K562 (cell line): ENCODE data around the gene MLH1. TPM values are rescaled to one million over a fixed set of nuclear protein-coding genes. Genes with fewer than 3 reads are reported as not detected.

Source experiments
- EGR1 ChIP-seq: fragments of 450-650 bp; conservative IDR thresholded peaks from 2 replicates; pipeline ENCODE4 v1.6.1; 2017; ENCODE audit warnings: mild to moderate bottlenecking
- EP300 ChIP-seq: IDR thresholded peaks from 2 replicates; pipeline ENCODE4 v1.6.1; 2012; ENCODE audit warnings: low read length, improper control_type of control experiment
- ERF ChIP-seq: fragments of 450-650 bp; formaldehyde crosslinking; IDR thresholded peaks from 2 replicates; pipeline ENCODE4 v1.4.0; 2020; ENCODE audit warnings: mild to moderate bottlenecking, mixed read lengths
- FOSL1 ChIP-seq: fragments of 200-800 bp; sonication (Bioruptor generic); conservative IDR thresholded peaks from 2 replicates; pipeline ENCODE4 v1.6.1; 2016; ENCODE audit warnings: missing genetic modification characterization, missing compliant biosample characterization
- HNRNPH1 ChIP-seq: fragments of 200-400 bp; formaldehyde crosslinking; optimal IDR thresholded peaks from 2 replicates; pipeline ENCODE3; 2017; ENCODE audit warnings: low read depth, mild to moderate bottlenecking, low read length, moderate library complexity
- JUND ChIP-seq, 2 experiments: IDR thresholded peaks; 2 replicates in 1 of 2; 3 replicates in 1 of 2; pipeline ENCODE4 v1.6.1; 2011; ENCODE audit warnings: borderline replicate concordance in 2 of 2, low read depth in 2 of 2, low read length in 2 of 2, improper control_type of control experiment in 1 of 2, missing biosample characterization in 1 of 2, missing genetic modification characterization in 1 of 2, missing genetic modification reagents in 1 of 2
- MBD2 ChIP-seq: sonication (generic); IDR thresholded peaks from 2 replicates; pipeline ENCODE4 v1.6.1; 2016; ENCODE audit warnings: low read depth, borderline replicate concordance
- MTA1 ChIP-seq: fragments of 450-650 bp; IDR thresholded peaks from 2 replicates; pipeline ENCODE4 v1.6.1; 2017; ENCODE audit warnings: borderline replicate concordance
- NFIC ChIP-seq: fragments of 450-650 bp; IDR thresholded peaks from 2 replicates; pipeline ENCODE4 v1.6.1; 2017; ENCODE audit warnings: mild to moderate bottlenecking, inconsistent platforms
- NR2C2 ChIP-seq, 2 experiments: fragments of 200-800 bp in 1 of 2; sonication (Bioruptor generic) in 1 of 2; sonication (generic) in 1 of 2; formaldehyde crosslinking in 1 of 2; IDR thresholded peaks; 2 replicates each; pipeline versions ENCODE4 v1.6.1 to v1.8.0; 2016 to 2022; ENCODE audit warnings: mild to moderate bottlenecking in 1 of 2, missing compliant biosample characterization in 1 of 2, missing genetic modification characterization in 1 of 2, missing genetic modification reagents in 1 of 2
- NR2F6 ChIP-seq: fragments of 450-650 bp; formaldehyde crosslinking; IDR thresholded peaks from 2 replicates; pipeline ENCODE4 v1.4.0; 2020; ENCODE audit warnings: mild to moderate bottlenecking
- SIX5 ChIP-seq, 2 experiments: IDR thresholded peaks; 2 replicates each; pipeline ENCODE4 v1.6.1; 2011; ENCODE audit warnings: low read length in 2 of 2, borderline replicate concordance in 1 of 2, low read depth in 1 of 2, mild to moderate bottlenecking in 1 of 2, moderate library complexity in 1 of 2; ENCODE audit not compliant: insufficient read depth in 1 of 2
- SMARCA4 ChIP-seq: fragments of 450-650 bp; IDR thresholded peaks from 2 replicates; pipeline ENCODE4 v1.6.1; 2016
- SMARCE1 ChIP-seq: fragments of 450-650 bp; IDR thresholded peaks from 2 replicates; pipeline ENCODE4 v1.7.1; 2016; ENCODE audit warnings: mild to moderate bottlenecking
- STAT5A ChIP-seq: IDR thresholded peaks from 2 replicates; pipeline ENCODE4 v1.6.1; 2012; ENCODE audit warnings: low read length, inconsistent platforms, borderline replicate concordance
- TBL1XR1 ChIP-seq, 2 experiments: IDR thresholded peaks; 2 replicates each; pipeline ENCODE4 v1.6.1; 2012; ENCODE audit warnings: improper control_type of control experiment in 2 of 2, low read length in 2 of 2, mild to moderate bottlenecking in 1 of 2
- TFE3 ChIP-seq: fragments of 450-650 bp; formaldehyde crosslinking; IDR thresholded peaks from 2 replicates; pipeline ENCODE4 v1.4.0; 2020; ENCODE audit warnings: mild to moderate bottlenecking, mixed read lengths
- ZC3H4 ChIP-seq: sonication (generic); formaldehyde crosslinking; IDR thresholded peaks from 2 replicates; pipeline ENCODE4 v1.9.0; 2021; ENCODE audit warnings: missing genetic modification reagents, borderline replicate concordance
- ZNF444 ChIP-seq: fragments of 250-450 bp; sonication (Bioruptor Pico); IDR thresholded peaks from 2 replicates; pipeline ENCODE4 v1.4.0; 2020; ENCODE audit warnings: mild to moderate bottlenecking, moderate library complexity
- ZNF639 ChIP-seq, 2 experiments: fragments of 200-800 bp in 1 of 2; sonication (Bioruptor generic) in 1 of 2; sonication (generic) in 1 of 2; formaldehyde crosslinking in 1 of 2; IDR thresholded peaks in 1 of 2; conservative IDR thresholded peaks in 1 of 2; 2 replicates each; pipeline versions ENCODE4 v1.5.0 to v1.6.1; 2016 to 2020; ENCODE audit warnings: missing compliant biosample characterization in 1 of 2, missing genetic modification characterization in 1 of 2, missing genetic modification reagents in 1 of 2
- polyA plus RNA-seq, 8 experiments: library from polyadenylated mRNA; depleted of rRNA in 4 of 8; stranded (reverse) in 5 of 8; unstranded in 3 of 8; fragments of >200 nt; fragmentation: Nextera tagmentation in 2 of 8; fragmentation: Illumina TruSeq in 1 of 8; extraction: Ambion mirVana in 2 of 8; extraction: Trizol in 1 of 8; gene quantifications; 2 replicates each; pipeline versions ENCODE4 v1.2.1 to v1.2.3, GENCODE V29; 2011 to 2014; ENCODE audit warnings: inconsistent platforms in 1 of 8, missing spikeins in 1 of 8
- total RNA-seq, 7 experiments: library from RNA; depleted of rRNA in 6 of 7; stranded (reverse); fragments of >200 nt in 6 of 7; fragmentation: Illumina TruSeq in 2 of 7; extraction: Trizol in 2 of 7; gene quantifications; 2 replicates each; pipeline versions ENCODE4 v1.2.1 to v1.2.3, GENCODE V29; 2011 to 2021; ENCODE audit warnings: low replicate concordance in 1 of 7

Gene MLH1
- total and polyA plus RNA-seq, 9 of the 15 experiments (the other 6 are each of a cell fraction or from before 2014, with no cell fraction given), result 76.4 to 155 (median 117) TPM

- TF ChIP-seq SIX5 (IDR thresholded peaks at IDR 0.05; ENCODE audit: borderline replicate concordance in 1 of 2, insufficient read depth in 1 of 2, low read depth in 1 of 2, low read length in 2 of 2) (no peak), SMARCA4 (peak; percentile 84), SMARCE1 (peak; percentile 78), NFIC (peak; percentile 70), ERF (CRISPR knock-in tag) (no peak), EGR1 (peak; percentile 73), MBD2 (peak; percentile 64; the same call in 1 of the 2 replicates), STAT5A (peak; percentile 66), NR2F6 (CRISPR knock-in tag) (0 out of 2 replicates have a peak, but pooled peaks have one; percentile 48), TFE3 (CRISPR knock-in tag) (no peak), ZNF639 (CRISPR knock-in tag; conservative IDR thresholded peaks at IDR 0.05 in 1 of 2, IDR thresholded peaks at IDR 0.05 in 1 of 2) (0 out of 4 replicates have a peak, but pooled peaks of 1 of the 2 experiments have one; percentile 19), TBL1XR1 (IDR thresholded peaks at IDR 0.05; ENCODE audit: low read length in 2 of 2) (0 out of 4 replicates have a peak, but pooled peaks of 1 of the 2 experiments have one; percentile 20), EP300 (peak; percentile 65; the same call in 1 of the 2 replicates), ZC3H4 (CRISPR knock-in tag) (no peak), HNRNPH1 (no peak), JUND (IDR thresholded peaks at IDR 0.05; ENCODE audit: borderline replicate concordance, low read depth, low read length) (peak; percentile 78; the same call in 1 of the 2 replicates), JUND (tag; IDR thresholded peaks at IDR 0.05; ENCODE audit: borderline replicate concordance, low read depth, low read length) (peak; percentile 75; the same call in 2 of the 3 replicates), MTA1 (0 out of 2 replicates have a peak, but pooled peaks have one; percentile 38), NR2C2 (CRISPR knock-in tag; IDR thresholded peaks at IDR 0.05) (peak; percentile 54; the same call in 1 of the 2 replicates), NR2C2 (tag; IDR thresholded peaks at IDR 0.05) (peak; percentile 76), ZNF444 (no peak), FOSL1 (tag) (peak; percentile 89)
Measured at GRCh38 chr3:36954452-36955134, 38.7 kb upstream of the MLH1 start (continued).
